IMR-90 (cell line): ENCODE data around the gene SAPCD1. TPM values are rescaled to one million over a fixed set of nuclear protein-coding genes. Genes with fewer than 3 reads are reported as not detected.

Experiments
- ATAC-seq: fragments of 200-7000 bp; cut with Tn5 transposase; 2 replicates; pipeline ENCODE4 v1.9.1; 2020; ENCODE audit warnings: low read depth, mild to moderate bottlenecking, moderate library complexity
- BruUV-seq: library from RNA; stranded (reverse); fragments of 400-500 nt; replicated peaks from 2 replicates; lab custom pipeline; 2021; lab: Mats Ljungman, UMichigan
- CTCF ChIA-PET: fragments of 300-600 bp; formaldehyde crosslinking; extraction: SDS; loops from one replicate; lab custom pipeline; 2021; ENCODE audit warnings: antibody characterized with exemption; lab: Yijun Ruan, JAX
- POLR2A ChIA-PET: fragments of 300-600 bp; sonication (Branson Sonifier 250); formaldehyde crosslinking; loops from one replicate; lab custom pipeline; 2022; ENCODE audit warnings: antibody characterized with exemption; ENCODE audit not compliant: unreplicated experiment; lab: Charles Lee
- DNase-seq: peaks from one replicate; pipeline ENCODE4 v3.0.0; 2013
- H2AFZ ChIP-seq: replicated peaks from 2 replicates; pipeline ENCODE3; 2013; ENCODE audit warnings: low read length, mild to moderate bottlenecking; ENCODE audit not compliant: poor library complexity
- H2AK5ac ChIP-seq: 2 replicates; pipeline ENCODE4 v1.6.1; 2013; ENCODE audit warnings: low read depth, low read length, inconsistent platforms
- H2AK9ac ChIP-seq: replicated peaks from 2 replicates; pipeline ENCODE3; 2013; ENCODE audit warnings: mild to moderate bottlenecking, low read depth, low read length, moderate library complexity; ENCODE audit not compliant: poor library complexity
- H2BK120ac ChIP-seq: 2 replicates; pipeline ENCODE4 v1.6.1; 2013; ENCODE audit warnings: low read depth, low read length, inconsistent platforms
- H2BK15ac ChIP-seq: 3 replicates; pipeline ENCODE4 v1.6.1; 2013; ENCODE audit warnings: low read depth, low read length, inconsistent platforms
- H2BK20ac ChIP-seq: 2 replicates; pipeline ENCODE4 v1.6.1; 2013; ENCODE audit warnings: low read depth, mild to moderate bottlenecking, inconsistent platforms, low read length, moderate library complexity
- H2BK5ac ChIP-seq: 2 replicates; pipeline ENCODE4 v1.6.1; 2013; ENCODE audit warnings: mild to moderate bottlenecking, low read depth, low read length, inconsistent platforms; ENCODE audit not compliant: poor library complexity, severe bottlenecking
- H3K14ac ChIP-seq: replicated peaks from 2 replicates; pipeline ENCODE4 v1.6.1; 2013; ENCODE audit warnings: low read depth, low read length, inconsistent platforms
- H3K18ac ChIP-seq: 2 replicates; pipeline ENCODE4 v1.6.1; 2013; ENCODE audit warnings: low read depth, low read length, control low read depth
- H3K23ac ChIP-seq: 2 replicates; pipeline ENCODE4 v1.6.1; 2013; ENCODE audit warnings: low read depth, low read length, inconsistent platforms
- H3K27ac ChIP-seq: 2 replicates; pipeline ENCODE4 v1.5.1; 2013; ENCODE audit warnings: mild to moderate bottlenecking, control low read depth, low read length; ENCODE audit not compliant: insufficient read depth
- H3K27me3 ChIP-seq: 2 replicates; pipeline ENCODE4 v1.6.1; 2013; ENCODE audit warnings: low read length; ENCODE audit not compliant: control insufficient read depth, insufficient read depth
- H3K36me3 ChIP-seq: 2 replicates; pipeline ENCODE4 v1.6.1; 2013; ENCODE audit warnings: low read length, mixed read lengths; ENCODE audit not compliant: control insufficient read depth, insufficient read depth
- H3K4ac ChIP-seq: 2 replicates; pipeline ENCODE4 v1.6.1; 2013; ENCODE audit warnings: low read depth, low read length, inconsistent platforms
- H3K4me1 ChIP-seq: 2 replicates; pipeline ENCODE4 v1.6.1; 2013; ENCODE audit warnings: low read length, mixed read lengths; ENCODE audit not compliant: control insufficient read depth, insufficient read depth
- H3K4me2 ChIP-seq: 2 replicates; pipeline ENCODE4 v1.6.1; 2013; ENCODE audit warnings: low read depth, mild to moderate bottlenecking, control low read depth, low read length, moderate library complexity
- H3K4me3 ChIP-seq: 2 replicates; pipeline ENCODE4 v1.5.1; 2013; ENCODE audit warnings: low read depth, mild to moderate bottlenecking, control low read depth, low read length, moderate library complexity; ENCODE audit not compliant: insufficient read depth
- H3K56ac ChIP-seq: 2 replicates; pipeline ENCODE4 v1.6.1; 2013; ENCODE audit warnings: low read length, inconsistent platforms; ENCODE audit not compliant: insufficient read depth; ENCODE audit errors: extremely low read depth
- H3K79me1 ChIP-seq, 2 experiments: 2 replicates each; pipeline ENCODE4 v1.6.1; 2013; ENCODE audit warnings: low read length in 2 of 2, inconsistent platforms in 1 of 2, low read depth in 1 of 2
- H3K9ac ChIP-seq: 2 replicates; pipeline ENCODE4 v1.6.1; 2013; ENCODE audit warnings: low read depth, low read length, control low read depth
- H3K9me1 ChIP-seq: 2 replicates; pipeline ENCODE4 v1.6.1; 2013; ENCODE audit warnings: low read length, inconsistent platforms; ENCODE audit not compliant: insufficient read depth
- H3K9me3 ChIP-seq: 2 replicates; pipeline ENCODE4 v1.6.1; 2013; ENCODE audit warnings: low read length; ENCODE audit not compliant: control insufficient read depth, insufficient read depth
- H4K20me1 ChIP-seq: 2 replicates; pipeline ENCODE4 v1.6.1; 2013; ENCODE audit warnings: low read length, inconsistent platforms; ENCODE audit not compliant: insufficient read depth
- H4K5ac ChIP-seq: 2 replicates; pipeline ENCODE4 v1.6.1; 2013; ENCODE audit warnings: mild to moderate bottlenecking, low read depth, low read length, control low read depth
- H4K8ac ChIP-seq, 2 experiments: 2 replicates each; pipeline ENCODE4 v1.6.1; 2013; ENCODE audit warnings: low read depth in 2 of 2, low read length in 2 of 2, control low read depth in 1 of 2, inconsistent platforms in 1 of 2
- H4K91ac ChIP-seq: 2 replicates; pipeline ENCODE4 v1.6.1; 2013; ENCODE audit warnings: low read depth, low read length, inconsistent platforms; ENCODE audit not compliant: insufficient read depth
- BHLHE40 ChIP-seq: fragments of 150-350 bp; IDR thresholded peaks from 2 replicates; pipeline ENCODE4 v1.6.1; 2016; ENCODE audit warnings: mild to moderate bottlenecking, low read depth, low read length
- CHD1 ChIP-seq: IDR thresholded peaks from 2 replicates; pipeline ENCODE4 v1.6.1; 2012; ENCODE audit warnings: low read depth, low read length, improper control_type of control experiment
- FOS ChIP-seq: fragments of 150-350 bp; IDR thresholded peaks from 2 replicates; pipeline ENCODE4 v1.6.1; 2016; ENCODE audit warnings: low read depth, low read length
- MAFK ChIP-seq: IDR thresholded peaks from 2 replicates; pipeline ENCODE4 v1.6.1; 2012; ENCODE audit warnings: low read depth, low read length, improper control_type of control experiment
- NFE2L2 ChIP-seq: fragments of 150-350 bp; IDR thresholded peaks from 2 replicates; pipeline ENCODE4 v1.6.1; 2016; ENCODE audit warnings: low read depth, mild to moderate bottlenecking, low read length
- POLR2A ChIP-seq: IDR thresholded peaks from 2 replicates; pipeline ENCODE4 v1.6.1; 2012; ENCODE audit warnings: mild to moderate bottlenecking, low read depth, low read length
- RAD21 ChIP-seq: IDR thresholded peaks from 2 replicates; pipeline ENCODE4 v1.6.1; 2012; ENCODE audit warnings: low read length, improper control_type of control experiment
- RCOR1 ChIP-seq: IDR thresholded peaks from 2 replicates; pipeline ENCODE4 v1.6.1; 2012; ENCODE audit warnings: mild to moderate bottlenecking, low read length, improper control_type of control experiment; ENCODE audit not compliant: insufficient replicate concordance
- RFX5 ChIP-seq: IDR thresholded peaks from 2 replicates; pipeline ENCODE4 v1.8.0; 2012; ENCODE audit warnings: low read depth, mild to moderate bottlenecking, low read length, moderate library complexity
- SMC3 ChIP-seq: fragments of 150-350 bp; IDR thresholded peaks from 2 replicates; pipeline ENCODE4 v1.6.1; 2016; ENCODE audit warnings: low read depth, mild to moderate bottlenecking, antibody characterized with exemption, low read length, moderate library complexity
- WGBS, 2 experiments: methylation state at CpG; one replicate each; pipeline versions ENCODE4 v1.1.5 to v1.1.7; 2013; ENCODE audit warnings: missing lambda C conversion rate in 2 of 2; ENCODE audit not compliant: insufficient read length in 1 of 2; ENCODE audit errors: extremely low coverage in 2 of 2; 5-methylcytosine and 5-hydroxymethylcytosine counted together
- dilution Hi-C: fragments of 300-500 bp; cut with HindIII; formaldehyde crosslinking; loops from one replicate; pipeline ENCODE4 v1.14.3; 2018; ENCODE audit warnings: low sequenced_read_pairs; ENCODE audit not compliant: unreplicated experiment
- in situ Hi-C: fragments of 300-500 bp; cut with MboI; formaldehyde crosslinking; loops from 3 replicates; pipeline ENCODE4 v1.14.3; 2019; ENCODE audit warnings: low sequenced_read_pairs, inconsistent platforms, mixed read lengths
- intact Hi-C: fragments of 100-400 bp; cut with micrococcal nuclease; formaldehyde crosslinking; loops from 2 replicates; pipeline ENCODE4 v1.10.0; 2022
- polyA plus RNA-seq, 3 experiments: library from polyadenylated mRNA; depleted of rRNA; stranded (reverse); fragments of >200 nt; gene quantifications; 2 replicates each; pipeline ENCODE4 v1.2.3, GENCODE V29; 2012; ENCODE audit warnings: low replicate concordance in 1 of 3
- total RNA-seq: library from RNA; depleted of rRNA; stranded (reverse); fragments of >200 nt; gene quantifications from 2 replicates; pipeline ENCODE4 v1.2.3, GENCODE V29; 2012

Gene SAPCD1
- total and polyA plus RNA-seq, 2 of the 4 experiments (the other 2 are of a cell fraction), result 2.3 TPM; not detected in 1

DNA sequence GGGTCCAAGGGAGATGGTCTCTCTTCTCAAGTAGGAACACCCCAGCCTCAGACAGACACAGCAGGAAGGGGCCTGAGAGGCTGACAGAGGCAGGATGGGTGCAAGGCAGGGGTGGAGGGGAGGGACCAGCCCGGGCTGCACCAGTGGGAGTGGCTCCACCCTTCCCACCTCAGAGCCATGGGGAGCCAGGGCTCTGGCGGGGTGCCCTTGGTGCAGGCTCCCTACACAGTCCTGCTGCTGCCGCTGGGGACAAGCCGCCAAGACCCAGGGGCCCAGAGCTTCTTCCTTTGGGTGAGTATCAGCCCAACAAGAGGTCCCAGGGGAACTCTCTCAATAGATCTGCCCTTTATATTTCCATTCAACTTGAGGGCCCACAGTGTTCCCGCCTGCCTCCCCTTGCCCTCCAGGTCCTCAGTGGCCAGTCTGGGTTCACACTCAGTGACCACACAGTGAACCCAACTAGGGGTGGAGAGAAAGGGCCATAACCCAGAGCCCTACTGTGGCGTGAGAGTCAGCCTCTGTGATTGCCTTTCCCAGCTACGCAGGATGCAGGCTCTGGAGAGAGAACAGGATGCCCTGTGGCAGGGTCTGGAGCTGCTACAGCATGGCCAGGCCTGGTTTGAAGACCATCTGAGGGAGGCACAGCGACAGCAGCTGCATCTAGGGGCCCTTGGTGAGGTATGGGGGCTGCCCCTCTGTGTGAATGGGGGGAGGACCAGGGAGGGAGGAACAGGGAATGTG lies 592 bp downstream of the SAPCD1 start:
- peaks cover 14% of the 10 kb centered on the region for H3K9me1 ChIP-seq
- H2AK9ac ChIP-seq, result peak overlapping the region; percentile 71
- ATAC-seq, result no peak
- no peak overlapping the region for H3K9ac ChIP-seq
- no peak overlapping the region for H3K23ac ChIP-seq
- no peak overlapping the region for H2BK20ac ChIP-seq
- no peak overlapping the region for H3K27ac ChIP-seq
- peak overlapping the region; percentile 74 for H3K14ac ChIP-seq
- 0 out of 2 replicates have a peak overlapping the region, but pooled peaks have one; percentile 14 for H2BK120ac ChIP-seq
- intact Hi-C loops (no loop called here), dilution Hi-C loops (no loop called here), in situ Hi-C loops (no loop called here)
- no peak for DNase-seq
- H3K4me1 ChIP-seq, result peaks cover 4% of the 10 kb centered on the region
- H2AFZ ChIP-seq, result peak overlapping the region; percentile 64
- no peak overlapping the region for H3K4me2 ChIP-seq
- no peaks in the 10 kb centered on the region for H3K27me3 ChIP-seq
- POLR2A ChIA-PET, result no interaction called here
- WGBS, 2 experiments, result 88% methylated on average over 4 of the region's 8 CpGs; no CpG with 5 or more reads in 1 of the 2 experiments
- TF ChIP-seq POLR2A (no peak), RFX5 (no peak), SMC3 (no peak), RAD21 (no peak), MAFK (no peak), RCOR1 (no peak), NFE2L2 (no peak), CHD1 (no peak), FOS (no peak), BHLHE40 (no peak)
- H3K4me3 ChIP-seq, result no peak overlapping the region
- no peak overlapping the region; the same call in 1 of the 2 replicates for H3K56ac ChIP-seq
- peak overlapping the region; percentile 66 for H3K4ac ChIP-seq
- peaks cover 6% of the 10 kb centered on the region; the same call in 1 of the 2 replicates for H3K36me3 ChIP-seq
- no peak overlapping the region for H2BK15ac ChIP-seq
- H4K5ac ChIP-seq, result no peak overlapping the region
- H3K79me1 ChIP-seq, result no peaks in the 10 kb centered on the region
- no peaks in the 10 kb centered on the region for H3K9me3 ChIP-seq
- H4K91ac ChIP-seq, result no peak overlapping the region; the same call in 1 of the 2 replicates
- H2BK5ac ChIP-seq, result peak overlapping the region; percentile 5
- peak overlapping the region in 1 of 2 experiments; percentile 39; a peak in 1 of 4 replicates for H4K8ac ChIP-seq
- no peaks in the 10 kb centered on the region for H4K20me1 ChIP-seq
- CTCF ChIA-PET, result interaction anchor here (0.6 kb wide), 1 partner anchor 28 kb away, joined by 3 read pairs; no protein-coding TSS in a partner anchor
- BruUV-seq, result no TSS peak
- no peak overlapping the region for H3K18ac ChIP-seq
- H2AK5ac ChIP-seq, result peak overlapping the region; percentile 65; the same call in 1 of the 2 replicates
